ENCODE data around the gene CXorf58.

DNA sequence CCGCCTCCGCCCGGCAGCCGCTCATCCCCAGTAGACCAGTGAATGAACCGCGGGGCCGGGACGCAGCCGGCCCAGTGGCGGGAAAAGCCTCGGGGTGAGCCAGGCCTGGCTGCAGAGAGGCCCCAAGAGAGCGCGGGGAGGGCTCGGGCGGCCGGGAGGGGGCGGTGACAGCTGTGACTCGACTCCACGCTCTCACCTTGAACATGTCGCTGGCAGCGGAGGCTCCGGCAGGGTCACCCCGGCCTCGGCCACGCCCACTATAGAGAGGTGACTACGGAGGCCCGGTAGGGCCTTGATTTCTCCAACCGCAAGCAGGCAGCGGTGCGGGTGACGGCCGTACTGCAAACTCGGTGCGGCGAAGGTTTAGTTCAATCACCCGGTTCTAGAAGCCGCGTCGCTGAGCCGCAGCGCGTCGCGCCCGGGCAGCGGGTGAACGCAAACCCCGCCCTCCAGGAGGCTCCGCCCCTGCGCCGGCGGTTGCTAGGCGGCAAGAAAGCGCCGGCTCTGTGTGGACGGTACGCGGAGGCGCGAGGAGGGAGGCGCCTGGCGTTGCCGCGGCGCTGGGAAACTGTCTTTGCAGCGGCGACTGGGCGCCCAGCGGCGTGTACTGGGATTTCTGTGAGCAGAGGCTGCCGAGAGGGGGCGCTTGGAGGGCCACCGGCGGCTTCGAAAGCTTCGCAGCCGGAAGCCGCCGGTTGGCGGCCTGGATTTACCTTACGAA is at the start of gene CXorf58, which contains the start of gene APOO:
- TF ChIP-seq CTCF (IDR thresholded peaks at IDR 0.05; ENCODE audit: insufficient read depth, low read length, poor library complexity, severe bottlenecking), result peak; percentile 57
- no peak for TF ChIP-seq EZH2phosphoT487 (conservative IDR thresholded peaks at IDR 0.05; ENCODE audit: low read length)
